Measurements from ENCODE around the gene MPG. TPM values are rescaled to one million over a fixed set of nuclear protein-coding genes. Genes with fewer than 3 reads are reported as not detected.

Gene MPG
- total and polyA plus RNA-seq, 2 of the 8 experiments (the other 6 are each of a cell fraction or from before 2014, with no cell fraction given), result 37.6 to 83.7 TPM

DNA sequence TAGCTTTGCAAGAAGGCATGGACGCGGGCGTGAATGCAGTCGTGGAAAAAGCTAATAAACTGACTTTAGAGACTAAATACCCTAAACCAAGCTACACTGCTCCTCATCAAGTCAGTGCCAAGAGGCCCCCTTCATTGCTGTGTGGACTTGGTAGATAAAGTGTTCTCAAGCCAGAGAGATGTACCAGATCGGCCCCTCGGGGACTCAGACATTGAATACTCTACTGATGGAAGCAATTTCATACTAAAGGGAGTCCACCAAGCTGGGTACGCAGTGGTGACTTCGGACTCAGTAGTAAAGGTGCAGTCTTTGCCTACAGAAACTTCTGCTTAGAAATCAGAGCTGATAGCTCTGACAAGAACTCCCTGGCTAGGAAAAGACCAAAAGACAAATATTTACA, 33.4 kb upstream of the MPG start:
- Histone ChIP-seq H2BK5ac (ENCODE audit: low read depth, low read length) (no peak overlapping the region), H2AFZ (ENCODE audit: low read length) (no peak overlapping the region), H3K79me1 (ENCODE audit: low read depth, low read length) (peaks cover 2% of the 10 kb centered on the region; the same call in 1 of the 2 replicates), H3K56ac (replicated peaks; ENCODE audit: insufficient read length, low read depth, low read length) (no peak overlapping the region), H2BK15ac (ENCODE audit: low read length) (no peak overlapping the region), H3K36me3 (ENCODE audit: control insufficient read depth in 2 of 4, insufficient read depth in 4 of 4, low read length in 3 of 4) (peaks cover 25 to 72% (median 53%) of the 10 kb centered on the region in 4 experiments), H3K4me2 (ENCODE audit: insufficient read depth in 1 of 2, low read depth in 2 of 2, low read length in 2 of 2) (no peak overlapping the region), H3K27me3 (replicated peaks in 1 of 4; ENCODE audit: control insufficient read depth in 3 of 4, extremely low read depth in 1 of 4, insufficient read depth in 3 of 4, low read length in 3 of 4) (no peaks in the 10 kb centered on the region), H4K91ac (replicated peaks; ENCODE audit: insufficient read length, low read length) (no peak overlapping the region), H4K5ac (ENCODE audit: insufficient read length, low read depth, low read length) (no peak overlapping the region), H3K4me1 (replicated peaks in 1 of 4; ENCODE audit: control insufficient read depth in 3 of 4, insufficient read depth in 4 of 4, low read length in 3 of 4) (no peaks in the 10 kb centered on the region), H3K27ac (ENCODE audit: low read depth, low read length) (no peak overlapping the region), H2BK120ac (replicated peaks; ENCODE audit: low read depth, low read length) (no peak overlapping the region), H3K4ac (replicated peaks; ENCODE audit: insufficient read length, low read depth, low read length) (no peak overlapping the region), H4K8ac (ENCODE audit: extremely low read depth, insufficient read depth, low read length) (no peak overlapping the region), H3K4me3 (ENCODE audit: extremely low read depth in 1 of 4, insufficient read depth in 2 of 4, low read depth in 3 of 4, low read length in 4 of 4) (no peak overlapping the region), H3K9ac (replicated peaks in 1 of 4; ENCODE audit: extremely low read depth in 1 of 4, low read depth in 3 of 4, low read length in 3 of 4) (no peak overlapping the region), H2AK5ac (ENCODE audit: low read depth, low read length) (no peak overlapping the region), H3K14ac (ENCODE audit: insufficient read length) (no peak overlapping the region), H3K23ac (ENCODE audit: insufficient read length) (no peak overlapping the region), H3K9me3 (ENCODE audit: insufficient read depth in 2 of 2, low read depth in 1 of 2, low read length in 1 of 2) (no peaks in the 10 kb centered on the region; a peak in 1 of 4 replicates), H3K18ac (ENCODE audit: extremely low read depth, low read length) (no peak overlapping the region), H4K20me1 (replicated peaks in 1 of 2; ENCODE audit: control insufficient read depth in 1 of 2, insufficient read depth in 2 of 2, low read length in 2 of 2) (peaks cover 0 to 16% of the 10 kb centered on the region in 2 experiments), H2BK20ac (ENCODE audit: low read length) (no peak overlapping the region), H3K79me2 (ENCODE audit: control insufficient read depth in 1 of 2, insufficient read depth in 2 of 2, low read length in 2 of 2) (peaks cover 0 to 6% of the 10 kb centered on the region in 2 experiments; a peak in 2 of 4 replicates), H2BK12ac (ENCODE audit: low read depth, low read length) (no peak overlapping the region), H3K23me2 (ENCODE audit: low read depth, low read length) (no peaks in the 10 kb centered on the region)
- ChIA-PET CTCF (ENCODE audit: partially characterized antibody) (interaction anchor here (1.9 kb wide), 2 partner anchors 52 to 73 kb away, joined by 5 to 7 read pairs; no protein-coding TSS in a partner anchor), POLR2A (ENCODE audit: partially characterized antibody) (interaction anchor here (0.9 to 2.1 kb wide), 4 partner anchors 9 to 184 kb away, joined by 3 to 8 read pairs (median 4); partner anchors contain the start of genes POLR3K and SNRNP25)
- WGBS, 2 experiments (ENCODE audit: extremely low coverage in 1 of 2, insufficient coverage in 1 of 2, insufficient read length in 1 of 2, insufficient replicate concordance in 2 of 2, low coverage in 1 of 2, low lambda C conversion rate in 2 of 2, missing lambda C conversion rate in 1 of 2), result 94% methylated on average over 8 of the region's 8 CpGs; no CpG with 5 or more reads in 1 of the 2 experiments
- DNase-seq (ENCODE audit: low read depth in 1 of 2, low spot score in 2 of 2), result no peak
- FAIRE-seq, result no peak
- TF ChIP-seq, protein P1, sequence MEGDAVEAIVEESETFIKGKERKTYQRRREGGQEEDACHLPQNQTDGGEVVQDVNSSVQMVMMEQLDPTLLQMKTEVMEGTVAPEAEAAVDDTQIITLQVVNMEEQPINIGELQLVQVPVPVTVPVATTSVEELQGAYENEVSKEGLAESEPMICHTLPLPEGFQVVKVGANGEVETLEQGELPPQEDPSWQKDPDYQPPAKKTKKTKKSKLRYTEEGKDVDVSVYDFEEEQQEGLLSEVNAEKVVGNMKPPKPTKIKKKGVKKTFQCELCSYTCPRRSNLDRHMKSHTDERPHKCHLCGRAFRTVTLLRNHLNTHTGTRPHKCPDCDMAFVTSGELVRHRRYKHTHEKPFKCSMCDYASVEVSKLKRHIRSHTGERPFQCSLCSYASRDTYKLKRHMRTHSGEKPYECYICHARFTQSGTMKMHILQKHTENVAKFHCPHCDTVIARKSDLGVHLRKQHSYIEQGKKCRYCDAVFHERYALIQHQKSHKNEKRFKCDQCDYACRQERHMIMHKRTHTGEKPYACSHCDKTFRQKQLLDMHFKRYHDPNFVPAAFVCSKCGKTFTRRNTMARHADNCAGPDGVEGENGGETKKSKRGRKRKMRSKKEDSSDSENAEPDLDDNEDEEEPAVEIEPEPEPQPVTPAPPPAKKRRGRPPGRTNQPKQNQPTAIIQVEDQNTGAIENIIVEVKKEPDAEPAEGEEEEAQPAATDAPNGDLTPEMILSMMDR (IDR thresholded peaks at IDR 0.05; ENCODE audit: control extremely low read depth in 1 of 3, insufficient read depth in 1 of 3, low read depth in 1 of 3, low read length in 3 of 3), result no peak

All from H1 (cell line).